ENCODE data around the gene TXNDC8. TPM values are rescaled to one million over a fixed set of nuclear protein-coding genes. Genes with fewer than 3 reads are reported as not detected.
"Not testable (repeated sequence)": the region's sequence is repeated elsewhere in the genome, so short reads cannot be mapped to it uniquely, and the experiment has no call there.

TXNDC8 gene
- total and polyA plus RNA-seq, 2 of the 13 experiments (the other 11 are each of a cell fraction or from before 2014, with no cell fraction given), result not detected

DNA sequence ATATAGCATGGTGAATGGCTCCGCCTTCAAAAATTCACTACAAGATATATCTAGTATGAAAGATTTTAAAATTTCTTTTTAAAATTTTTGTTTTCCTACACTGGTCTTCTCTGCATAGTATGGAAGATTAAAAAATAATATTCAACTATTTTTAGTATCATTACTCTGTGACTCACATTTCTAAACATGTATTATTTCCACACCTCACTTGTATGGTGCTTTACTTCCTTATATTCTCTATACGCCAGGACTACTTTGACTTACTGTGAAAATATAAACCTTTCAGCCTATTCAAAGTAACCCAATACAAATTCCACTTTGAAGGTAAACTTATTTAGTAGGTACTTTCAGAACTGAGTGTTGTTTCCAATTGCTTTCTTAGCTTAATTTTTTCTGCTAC is 26.8 kb upstream of the TXNDC8 start:
- H3K9me3 ChIP-seq (ENCODE audit: low read length), result no peaks in the 10 kb centered on the region
- DNase-seq (ENCODE audit: low spot score), result no peak
- H3K36me3 ChIP-seq (replicated peaks in 1 of 2; ENCODE audit: control insufficient read depth in 1 of 2, insufficient read depth in 2 of 2, low read length in 2 of 2), result no peaks in the 10 kb centered on the region
- no peak overlapping the region for H2AFZ ChIP-seq (ENCODE audit: low read length)
- no peaks in the 10 kb centered on the region for H3K4me1 ChIP-seq (ENCODE audit: insufficient read depth, low read length)
- in situ Hi-C loops (cut with HindIII; ENCODE audit: extremely low pct_ligation_motif_present, low pct_unique_long_range_greater_than_20kb) (no loop called here), intact Hi-C loops (cut with micrococcal nuclease; ENCODE audit: unreplicated experiment) (no loop called here)
- H4K20me1 ChIP-seq (ENCODE audit: insufficient read depth, low read length), result no peaks in the 10 kb centered on the region
- CTCF ChIA-PET (ENCODE audit: low intra/inter-chr PET ratio, low total read pairs), result no interaction called here
- no TSS peak for BruUV-seq (replicated peaks)
- no peak overlapping the region for H3K9ac ChIP-seq (ENCODE audit: insufficient read depth, low read depth, low read length)
- WGBS (ENCODE audit: low lambda C conversion rate), result 72% methylated on average over 2 of the region's 2 CpGs
- ATAC-seq, result no peak
- POLR2A ChIA-PET, result no interaction called here
- no peak for FAIRE-seq
- no peak overlapping the region for H3K4me3 ChIP-seq (replicated peaks in 1 of 3; ENCODE audit: insufficient read depth in 1 of 3, low read depth in 2 of 3, low read length in 3 of 3)
- H3K4me2 ChIP-seq (ENCODE audit: low read depth, low read length), result no peak overlapping the region
- no peaks in the 10 kb centered on the region for H3K79me2 ChIP-seq (ENCODE audit: insufficient read depth, low read length)
- no peaks in the 10 kb centered on the region for H3K27me3 ChIP-seq (ENCODE audit: control insufficient read depth in 1 of 2, insufficient read depth in 2 of 2, low read length in 2 of 2)
- TF ChIP-seq TBP (CRISPR knock-in tag; IDR thresholded peaks at IDR 0.05), result no peak
- no peak for TF ChIP-seq NR2C2 (CRISPR knock-in tag; IDR thresholded peaks at IDR 0.05; ENCODE audit: borderline replicate concordance)
- no peak for TF ChIP-seq ZNF619 (CRISPR knock-in tag; IDR thresholded peaks at IDR 0.05)
- no peak for TF ChIP-seq ZNF850 (CRISPR knock-in tag; conservative IDR thresholded peaks at IDR 0.05)
- no peak for TF ChIP-seq KMT2B (CRISPR knock-in tag; IDR thresholded peaks at IDR 0.05)
- no peak for TF ChIP-seq HMG20A (CRISPR knock-in tag; IDR thresholded peaks at IDR 0.05; ENCODE audit: borderline replicate concordance)
- TF ChIP-seq CENPT (CRISPR knock-in tag; IDR thresholded peaks at IDR 0.05; ENCODE audit: low read depth), result no peak
- TF ChIP-seq ZNF83 (CRISPR knock-in tag; IDR thresholded peaks at IDR 0.05; ENCODE audit: borderline replicate concordance), result no peak
- TF ChIP-seq, protein P1, sequence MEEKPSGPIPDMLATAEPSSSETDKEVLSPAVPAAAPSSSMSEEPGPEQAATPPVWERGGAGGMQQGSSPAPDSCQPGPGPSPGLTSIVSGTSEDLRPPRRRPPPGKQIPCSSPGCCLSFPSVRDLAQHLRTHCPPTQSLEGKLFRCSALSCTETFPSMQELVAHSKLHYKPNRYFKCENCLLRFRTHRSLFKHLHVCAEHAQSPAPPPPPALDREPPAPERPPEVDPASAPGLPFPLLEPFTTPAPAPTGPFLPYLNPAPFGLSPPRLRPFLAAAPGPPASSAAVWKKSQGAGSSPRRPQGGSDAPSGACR (CRISPR knock-in tag; IDR thresholded peaks at IDR 0.05), result no peak
- no peak for TF ChIP-seq ISL2 (CRISPR knock-in tag; IDR thresholded peaks at IDR 0.05)
- no peak for TF ChIP-seq ZNF382 (CRISPR knock-in tag; IDR thresholded peaks at IDR 0.05; ENCODE audit: borderline replicate concordance)
- TF ChIP-seq, protein P2, sequence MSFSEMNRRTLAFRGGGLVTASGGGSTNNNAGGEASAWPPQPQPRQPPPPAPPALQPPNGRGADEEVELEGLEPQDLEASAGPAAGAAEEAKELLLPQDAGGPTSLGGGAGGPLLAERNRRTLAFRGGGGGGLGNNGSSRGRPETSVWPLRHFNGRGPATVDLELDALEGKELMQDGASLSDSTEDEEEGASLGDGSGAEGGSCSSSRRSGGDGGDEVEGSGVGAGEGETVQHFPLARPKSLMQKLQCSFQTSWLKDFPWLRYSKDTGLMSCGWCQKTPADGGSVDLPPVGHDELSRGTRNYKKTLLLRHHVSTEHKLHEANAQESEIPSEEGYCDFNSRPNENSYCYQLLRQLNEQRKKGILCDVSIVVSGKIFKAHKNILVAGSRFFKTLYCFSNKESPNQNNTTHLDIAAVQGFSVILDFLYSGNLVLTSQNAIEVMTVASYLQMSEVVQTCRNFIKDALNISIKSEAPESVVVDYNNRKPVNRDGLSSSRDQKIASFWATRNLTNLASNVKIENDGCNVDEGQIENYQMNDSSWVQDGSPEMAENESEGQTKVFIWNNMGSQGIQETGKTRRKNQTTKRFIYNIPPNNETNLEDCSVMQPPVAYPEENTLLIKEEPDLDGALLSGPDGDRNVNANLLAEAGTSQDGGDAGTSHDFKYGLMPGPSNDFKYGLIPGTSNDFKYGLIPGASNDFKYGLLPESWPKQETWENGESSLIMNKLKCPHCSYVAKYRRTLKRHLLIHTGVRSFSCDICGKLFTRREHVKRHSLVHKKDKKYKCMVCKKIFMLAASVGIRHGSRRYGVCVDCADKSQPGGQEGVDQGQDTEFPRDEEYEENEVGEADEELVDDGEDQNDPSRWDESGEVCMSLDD (CRISPR knock-in tag; IDR thresholded peaks at IDR 0.05; ENCODE audit: borderline replicate concordance), result no peak
- no peak overlapping the region for H3K27ac ChIP-seq (ENCODE audit: extremely low read length, insufficient read depth, low read length)

DNA sequence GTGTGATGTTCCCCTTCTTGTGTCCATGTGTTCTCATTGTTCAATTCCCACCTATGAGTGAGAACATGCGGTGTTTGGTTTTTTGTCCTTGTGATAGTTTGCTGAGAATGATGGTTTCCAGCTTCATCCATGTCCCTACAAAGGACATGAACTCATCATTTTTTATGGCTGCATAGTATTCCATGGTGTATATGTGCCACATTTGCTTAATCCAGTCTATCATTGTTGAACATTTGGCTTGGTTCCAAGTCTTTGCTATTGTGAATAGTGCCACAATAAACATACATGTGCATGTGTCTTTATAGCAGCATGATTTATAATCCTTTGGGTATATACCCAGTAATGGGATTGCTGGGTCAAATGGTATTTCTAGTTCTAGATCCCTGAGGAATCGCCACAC is 21.3 kb upstream of the TXNDC8 start:
- H3K4me2 ChIP-seq (ENCODE audit: low read depth, low read length); H3K27ac ChIP-seq (ENCODE audit: extremely low read length, insufficient read depth, low read length); BruUV-seq (replicated peaks); CTCF ChIA-PET (ENCODE audit: low intra/inter-chr PET ratio, low total read pairs); H4K20me1 ChIP-seq (ENCODE audit: insufficient read depth, low read length); in situ Hi-C loops (cut with HindIII; ENCODE audit: extremely low pct_ligation_motif_present, low pct_unique_long_range_greater_than_20kb); H3K4me1 ChIP-seq (ENCODE audit: insufficient read depth, low read length); intact Hi-C loops (cut with micrococcal nuclease; ENCODE audit: unreplicated experiment); H3K27me3 ChIP-seq (ENCODE audit: control insufficient read depth in 1 of 2, insufficient read depth in 2 of 2, low read length in 2 of 2); FAIRE-seq; H2AFZ ChIP-seq (ENCODE audit: low read length); H3K4me3 ChIP-seq (replicated peaks in 1 of 3; ENCODE audit: insufficient read depth in 1 of 3, low read depth in 2 of 3, low read length in 3 of 3); H3K36me3 ChIP-seq (replicated peaks in 1 of 2; ENCODE audit: control insufficient read depth in 1 of 2, insufficient read depth in 2 of 2, low read length in 2 of 2); H3K9me3 ChIP-seq (ENCODE audit: low read length); ATAC-seq; DNase-seq (ENCODE audit: low spot score); H3K9ac ChIP-seq (ENCODE audit: insufficient read depth, low read depth, low read length); POLR2A ChIA-PET; H3K79me2 ChIP-seq (ENCODE audit: insufficient read depth, low read length): not testable (repeated sequence)
- no CpG with 5 or more reads among the region's 2 CpGs for WGBS (ENCODE audit: low lambda C conversion rate)

Measured in HepG2 (cell line).